ENCODE results near the gene QRSL1.
A peak's percentile ranks its signal among the peaks of the same experiment; 100 is the strongest.
"Not testable (repeated sequence)": the region's sequence is repeated elsewhere in the genome, so short reads cannot be mapped to it uniquely, and the experiment has no call there.

The QRSL1 gene, protein sequence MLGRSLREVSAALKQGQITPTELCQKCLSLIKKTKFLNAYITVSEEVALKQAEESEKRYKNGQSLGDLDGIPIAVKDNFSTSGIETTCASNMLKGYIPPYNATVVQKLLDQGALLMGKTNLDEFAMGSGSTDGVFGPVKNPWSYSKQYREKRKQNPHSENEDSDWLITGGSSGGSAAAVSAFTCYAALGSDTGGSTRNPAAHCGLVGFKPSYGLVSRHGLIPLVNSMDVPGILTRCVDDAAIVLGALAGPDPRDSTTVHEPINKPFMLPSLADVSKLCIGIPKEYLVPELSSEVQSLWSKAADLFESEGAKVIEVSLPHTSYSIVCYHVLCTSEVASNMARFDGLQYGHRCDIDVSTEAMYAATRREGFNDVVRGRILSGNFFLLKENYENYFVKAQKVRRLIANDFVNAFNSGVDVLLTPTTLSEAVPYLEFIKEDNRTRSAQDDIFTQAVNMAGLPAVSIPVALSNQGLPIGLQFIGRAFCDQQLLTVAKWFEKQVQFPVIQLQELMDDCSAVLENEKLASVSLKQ

DNA sequence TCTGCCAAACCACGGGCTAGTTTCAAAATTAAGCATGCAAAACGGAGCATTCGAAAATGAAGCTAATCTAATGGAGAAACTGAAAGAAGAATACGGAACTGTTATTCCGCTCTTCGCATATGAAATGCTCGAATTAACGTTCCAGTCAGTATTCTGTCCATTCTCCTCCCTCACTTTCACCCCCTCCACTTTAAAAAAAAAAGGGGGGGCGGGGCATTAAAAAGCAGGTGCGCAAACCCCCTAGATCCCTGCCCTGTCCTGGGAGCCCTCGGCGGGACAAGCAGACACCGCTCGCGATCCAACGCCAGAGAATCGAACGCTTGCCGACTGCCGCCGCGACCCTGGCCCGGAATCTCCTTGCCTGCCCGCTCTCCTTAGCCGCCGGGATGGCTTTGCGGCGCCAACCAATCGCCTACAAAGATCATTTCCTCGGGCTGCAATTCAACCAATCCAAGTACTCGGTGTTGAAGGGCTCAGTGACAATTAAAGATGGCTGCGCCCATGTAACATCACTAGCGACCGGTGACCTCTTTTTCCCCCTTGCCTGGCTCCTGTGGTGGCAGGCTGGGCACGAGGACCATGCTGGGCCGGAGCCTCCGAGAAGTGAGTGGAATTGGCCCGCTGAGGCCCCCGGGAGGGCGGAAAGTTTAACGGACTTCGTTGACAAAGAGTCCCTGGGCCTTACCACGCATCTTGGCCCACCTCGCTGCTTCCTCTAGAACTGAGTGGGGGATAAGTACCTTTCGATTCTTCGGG is at the start of gene QRSL1, which contains the start of gene RTN4IP1:
Gene QRSL1 (plus strand): TSS at position 476 of the 756 bp plus-strand sequence. CDS start 104 bp downstream, at position 580.
Gene RTN4IP1 (minus strand): TSS at position 396 of the 756 bp plus-strand sequence. CDS start 477 bp downstream, outside the sequence.
- peak; percentile 86 to 90 for DNase-seq
- Histone ChIP-seq H3K36me3 (no peaks in the 10 kb centered on the region), H3K27me3 (no peaks in the 10 kb centered on the region), H3K4me3 (peak within 1 kb of the TSS; percentile 68 to 95), H3K27ac (peak within 1 kb of the TSS; percentile 66 to 83), H3K4me1 (peaks cover 0 to 16% (median 10%) of the 10 kb centered on the region in 4 donors), H3K9me3 (no peaks in the 10 kb centered on the region)
- intact Hi-C loops (cut with DNase I; ENCODE audit: low total_unique reads) = no loop called here
- TF ChIP-seq, protein P1, sequence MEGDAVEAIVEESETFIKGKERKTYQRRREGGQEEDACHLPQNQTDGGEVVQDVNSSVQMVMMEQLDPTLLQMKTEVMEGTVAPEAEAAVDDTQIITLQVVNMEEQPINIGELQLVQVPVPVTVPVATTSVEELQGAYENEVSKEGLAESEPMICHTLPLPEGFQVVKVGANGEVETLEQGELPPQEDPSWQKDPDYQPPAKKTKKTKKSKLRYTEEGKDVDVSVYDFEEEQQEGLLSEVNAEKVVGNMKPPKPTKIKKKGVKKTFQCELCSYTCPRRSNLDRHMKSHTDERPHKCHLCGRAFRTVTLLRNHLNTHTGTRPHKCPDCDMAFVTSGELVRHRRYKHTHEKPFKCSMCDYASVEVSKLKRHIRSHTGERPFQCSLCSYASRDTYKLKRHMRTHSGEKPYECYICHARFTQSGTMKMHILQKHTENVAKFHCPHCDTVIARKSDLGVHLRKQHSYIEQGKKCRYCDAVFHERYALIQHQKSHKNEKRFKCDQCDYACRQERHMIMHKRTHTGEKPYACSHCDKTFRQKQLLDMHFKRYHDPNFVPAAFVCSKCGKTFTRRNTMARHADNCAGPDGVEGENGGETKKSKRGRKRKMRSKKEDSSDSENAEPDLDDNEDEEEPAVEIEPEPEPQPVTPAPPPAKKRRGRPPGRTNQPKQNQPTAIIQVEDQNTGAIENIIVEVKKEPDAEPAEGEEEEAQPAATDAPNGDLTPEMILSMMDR (IDR thresholded peaks at IDR 0.05) = no peak

GRCh38 chr6:106581468-106581867 is 47.9 kb upstream of the QRSL1 start:
- Histone ChIP-seq H3K27ac (no peak overlapping the region), H3K4me3 (no peak overlapping the region), H3K4me1 (no peaks in the 10 kb centered on the region), H3K27me3 (no peaks in the 10 kb centered on the region), H3K36me3 (peaks cover 7 to 23% (median 12%) of the 10 kb centered on the region in 3 donors), H3K9me3 (no peaks in the 10 kb centered on the region)
- no peak for DNase-seq
- intact Hi-C loops (cut with DNase I; ENCODE audit: low total_unique reads) = no loop called here
- TF ChIP-seq, protein P1 (IDR thresholded peaks at IDR 0.05) = no peak

DNA sequence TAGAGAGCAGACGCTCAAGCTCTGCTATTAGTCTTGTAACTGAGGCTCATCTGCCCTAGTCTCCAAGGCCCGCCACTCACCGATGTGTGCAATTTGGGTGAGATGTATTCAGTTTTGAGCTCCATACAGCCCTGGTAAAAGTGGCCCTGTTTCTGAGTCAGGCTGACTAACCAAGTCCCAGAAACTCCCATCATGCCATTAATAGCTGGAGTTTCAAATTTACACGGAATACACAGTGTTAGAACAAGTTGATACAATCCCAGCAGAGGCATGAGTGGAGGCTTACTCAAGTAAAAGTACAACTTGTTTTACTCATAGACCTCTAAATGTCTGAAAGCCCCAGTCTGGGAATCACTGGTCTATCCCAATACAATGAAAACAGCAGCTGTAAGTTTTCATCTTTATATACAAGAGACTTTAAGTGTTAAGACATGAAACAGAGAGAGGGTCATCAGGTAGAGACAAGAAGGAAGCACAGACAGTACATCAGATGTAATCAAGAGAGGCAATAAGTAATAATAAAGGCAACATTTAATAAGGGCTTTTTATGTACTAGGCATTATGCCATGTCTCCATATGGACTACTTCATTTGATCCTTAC is 42.5 kb upstream of the QRSL1 start:
- no peaks in the 10 kb centered on the region for H3K27me3 ChIP-seq
- H3K9me3 ChIP-seq = no peaks in the 10 kb centered on the region
- peaks cover 0 to 21% (median 9%) of the 10 kb centered on the region in 4 donors for H3K4me1 ChIP-seq
- H3K4me3 ChIP-seq = no peak overlapping the region
- peaks cover 9 to 25% (median 12%) of the 10 kb centered on the region in 3 donors for H3K36me3 ChIP-seq
- TF ChIP-seq, protein P1 (IDR thresholded peaks at IDR 0.05) = no peak
- no peak for DNase-seq
- intact Hi-C loops (cut with DNase I; ENCODE audit: low total_unique reads) = no loop called here
- H3K27ac ChIP-seq = no peak overlapping the region

DNA sequence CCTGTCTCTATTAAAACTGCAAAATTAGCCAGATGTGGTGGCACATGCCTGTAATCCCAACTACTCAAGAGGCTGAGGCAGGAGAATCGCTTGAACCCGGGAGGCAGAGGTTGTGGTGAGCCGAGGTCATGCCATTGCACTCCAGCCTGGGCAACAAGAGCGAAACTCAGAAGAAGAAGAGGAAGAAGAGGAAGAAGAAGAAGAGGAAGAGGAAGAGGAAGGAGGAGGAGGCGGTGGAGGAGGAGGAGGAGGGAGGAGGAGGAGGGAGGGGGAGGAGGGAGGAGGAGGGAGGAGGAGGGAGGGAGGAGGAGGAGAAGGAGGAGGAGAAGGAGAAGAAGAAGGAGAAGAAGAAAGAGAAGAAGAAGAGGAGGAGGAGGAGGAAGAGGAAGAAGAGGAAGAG is 40.4 kb upstream of the QRSL1 start:
- H3K27ac ChIP-seq; H3K27me3 ChIP-seq; intact Hi-C loops (cut with DNase I; ENCODE audit: low total_unique reads); DNase-seq; H3K9me3 ChIP-seq; H3K4me3 ChIP-seq: not testable (repeated sequence)
- Histone ChIP-seq H3K4me1 (peaks cover 0 to 23% (median 9%) of the 10 kb centered on the region in 4 donors), H3K36me3 (peaks cover 0 to 12% (median 6%) of the 10 kb centered on the region in 3 donors)

GRCh38 chr6:106591111-106591825 is 38.1 kb upstream of the QRSL1 start:
- Histone ChIP-seq H3K4me3 (no peak overlapping the region), H3K4me1 (peaks cover 0 to 23% (median 9%) of the 10 kb centered on the region in 4 donors), H3K36me3 (peaks cover 0 to 7% (median 6%) of the 10 kb centered on the region in 3 donors), H3K27ac (peak overlapping the region; percentile 24 to 47), H3K9me3 (no peaks in the 10 kb centered on the region), H3K27me3 (no peaks in the 10 kb centered on the region)
- no peak for DNase-seq
- TF ChIP-seq, protein P1 (IDR thresholded peaks at IDR 0.05) = no peak
- intact Hi-C loops (cut with DNase I; ENCODE audit: low total_unique reads) = no loop called here
